ENCODE data around the gene SEC11A.
"Not testable (repeated sequence)": the region's sequence is repeated elsewhere in the genome, so short reads cannot be mapped to it uniquely, and the experiment has no call there.

DNA sequence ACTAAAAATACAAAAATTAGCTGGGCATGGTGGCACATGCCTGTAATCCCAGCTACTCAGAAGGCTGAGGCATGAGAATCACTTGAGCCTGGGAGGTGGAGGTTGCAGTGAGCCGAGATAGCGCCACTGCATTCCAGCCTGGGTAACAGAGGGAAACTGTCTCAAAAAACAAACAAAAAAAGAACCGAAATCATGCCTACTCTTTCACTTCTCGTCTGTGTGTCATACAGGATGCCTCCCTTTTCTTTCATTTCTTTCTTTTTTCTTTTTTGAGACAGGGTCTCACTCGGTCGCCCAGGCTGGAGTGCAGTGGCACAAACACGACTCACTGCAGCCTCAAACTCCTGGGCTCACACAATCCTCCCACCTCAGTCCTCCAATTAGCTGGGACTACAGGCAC, 29.5 kb downstream of the SEC11A start:
- not testable (repeated sequence) for TF ChIP-seq POLR2A (IDR thresholded peaks at IDR 0.05; ENCODE audit: low read depth, low read length); PAX5 (IDR thresholded peaks at IDR 0.05; ENCODE audit: insufficient read depth, low read length, severe bottlenecking); TAF1 (IDR thresholded peaks at IDR 0.05; ENCODE audit: low read depth, low read length)
- TF ChIP-seq SPI1 (IDR thresholded peaks at IDR 0.05; ENCODE audit: low read depth, low read length) = peak; percentile 83

Measured in GM12891 (cell line).